NB4 (cell line): ENCODE data around the gene PLA2G3.

Source experiments
- CTCF ChIP-seq: IDR thresholded peaks from one replicate; pipeline ENCODE4 v1.5.1; 2012; ENCODE audit warnings: low read depth, low read length
- MAX ChIP-seq: IDR thresholded peaks from 2 replicates; pipeline ENCODE4 v1.6.1; 2011; ENCODE audit warnings: low read depth, low read length

- TF ChIP-seq CTCF = no peak
- no peak for TF ChIP-seq MAX
These were observed 17.1 kb downstream of the PLA2G3 start for GRCh38 chr22:31123292-31123602.
